ENCODE measurements around the gene EVA1C. TPM values are rescaled to one million over a fixed set of nuclear protein-coding genes. Genes with fewer than 3 reads are reported as not detected.

EVA1C gene
- total RNA-seq, 3 donors from 2014 or later = 30.2 to 69.8 (median 58.5) TPM

DNA sequence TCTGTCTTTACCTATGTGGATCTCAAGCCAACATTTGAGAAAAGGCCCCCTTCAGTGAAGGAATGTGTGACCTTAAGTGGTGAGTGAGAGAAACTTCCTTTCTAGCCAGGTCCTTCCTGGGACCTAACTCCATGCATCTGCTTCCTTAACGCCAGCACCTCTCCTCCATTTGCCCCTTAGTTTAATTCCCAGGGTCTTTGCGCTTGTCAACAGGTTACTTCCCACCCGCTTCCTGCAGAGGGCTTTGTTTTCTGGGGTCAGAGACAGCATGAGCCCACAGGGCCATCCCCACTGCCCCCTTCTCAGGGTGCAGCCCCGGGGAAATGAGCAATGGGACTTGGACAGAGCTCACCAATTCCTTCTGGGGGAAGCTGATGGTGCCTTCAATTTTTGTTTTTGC lies 54.8 kb downstream of the EVA1C start:
- Histone ChIP-seq H3K27ac (no peak overlapping the region), H3K9me3 (no peaks in the 10 kb centered on the region), H3K36me3 (no peaks in the 10 kb centered on the region), H3K4me1 (peaks cover 0 to 11% of the 10 kb centered on the region in 2 donors), H3K4me3 (no peak overlapping the region), H3K27me3 (no peaks in the 10 kb centered on the region)
- TF ChIP-seq, protein P1, sequence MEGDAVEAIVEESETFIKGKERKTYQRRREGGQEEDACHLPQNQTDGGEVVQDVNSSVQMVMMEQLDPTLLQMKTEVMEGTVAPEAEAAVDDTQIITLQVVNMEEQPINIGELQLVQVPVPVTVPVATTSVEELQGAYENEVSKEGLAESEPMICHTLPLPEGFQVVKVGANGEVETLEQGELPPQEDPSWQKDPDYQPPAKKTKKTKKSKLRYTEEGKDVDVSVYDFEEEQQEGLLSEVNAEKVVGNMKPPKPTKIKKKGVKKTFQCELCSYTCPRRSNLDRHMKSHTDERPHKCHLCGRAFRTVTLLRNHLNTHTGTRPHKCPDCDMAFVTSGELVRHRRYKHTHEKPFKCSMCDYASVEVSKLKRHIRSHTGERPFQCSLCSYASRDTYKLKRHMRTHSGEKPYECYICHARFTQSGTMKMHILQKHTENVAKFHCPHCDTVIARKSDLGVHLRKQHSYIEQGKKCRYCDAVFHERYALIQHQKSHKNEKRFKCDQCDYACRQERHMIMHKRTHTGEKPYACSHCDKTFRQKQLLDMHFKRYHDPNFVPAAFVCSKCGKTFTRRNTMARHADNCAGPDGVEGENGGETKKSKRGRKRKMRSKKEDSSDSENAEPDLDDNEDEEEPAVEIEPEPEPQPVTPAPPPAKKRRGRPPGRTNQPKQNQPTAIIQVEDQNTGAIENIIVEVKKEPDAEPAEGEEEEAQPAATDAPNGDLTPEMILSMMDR (IDR thresholded peaks at IDR 0.05) = no peak
- TF ChIP-seq POLR2AphosphoS5 (IDR thresholded peaks at IDR 0.05) (no peak), POLR2A (IDR thresholded peaks at IDR 0.05) (no peak)
- intact Hi-C loops (cut with DNase I; ENCODE audit: low total_unique reads) = no loop called here
- DNase-seq (ENCODE audit: low spot score in 2 of 2) = no peak

DNA sequence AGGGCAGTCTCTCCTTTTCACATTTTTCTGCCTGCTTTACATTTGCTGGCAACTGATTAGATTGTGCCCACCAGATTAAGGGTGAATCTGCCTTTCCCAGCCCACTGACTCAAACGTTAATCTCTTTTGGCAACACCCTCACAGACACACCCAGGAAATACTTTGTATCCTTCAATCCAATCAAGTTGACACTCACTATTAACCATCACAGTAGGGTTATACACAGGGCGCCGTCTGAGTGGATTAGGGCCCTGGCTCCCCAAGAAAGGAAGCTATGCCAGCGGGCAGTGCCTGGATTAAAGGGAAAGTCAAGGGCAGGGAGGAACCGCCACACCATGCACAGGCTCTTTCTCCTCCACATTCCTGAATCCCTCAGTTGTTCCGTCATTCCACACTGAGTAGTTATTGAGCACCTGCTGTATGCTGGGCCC lies 56.2 kb downstream of the EVA1C start:
- TF ChIP-seq, protein P1 (IDR thresholded peaks at IDR 0.05) = no peak
- no peak for TF ChIP-seq POLR2A (IDR thresholded peaks at IDR 0.05)
- TF ChIP-seq POLR2AphosphoS5 (IDR thresholded peaks at IDR 0.05) = no peak
- intact Hi-C loops (cut with DNase I; ENCODE audit: low total_unique reads) = no loop called here
- H3K4me1 ChIP-seq = peaks cover 0 to 11% of the 10 kb centered on the region in 2 donors
- H3K36me3 ChIP-seq = no peaks in the 10 kb centered on the region
- H3K4me3 ChIP-seq = no peak overlapping the region
- no peak for DNase-seq (ENCODE audit: low spot score in 2 of 2)
- H3K27me3 ChIP-seq = no peaks in the 10 kb centered on the region
- no peak overlapping the region for H3K27ac ChIP-seq
- no peaks in the 10 kb centered on the region for H3K9me3 ChIP-seq

DNA sequence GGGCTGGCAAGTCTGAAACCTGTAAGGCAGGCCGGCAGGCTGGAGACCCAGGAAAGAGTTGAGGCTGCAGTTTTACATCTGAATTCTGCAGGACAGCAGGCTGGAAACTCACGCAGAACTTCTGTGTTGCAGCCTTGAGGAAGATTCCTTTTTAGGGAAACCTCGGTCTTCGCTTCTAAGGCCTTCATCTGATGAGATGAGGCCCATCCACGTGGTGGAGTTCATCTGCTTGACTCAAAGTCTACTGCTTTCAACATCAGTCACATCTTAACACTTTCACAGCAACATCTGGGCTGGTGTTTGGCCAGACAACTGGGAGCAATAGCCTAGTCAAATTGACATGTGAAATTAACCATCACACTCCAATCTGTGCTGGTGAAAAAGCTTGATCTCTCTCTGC lies 57.1 kb downstream of the EVA1C start:
- no peak for DNase-seq (ENCODE audit: low spot score in 2 of 2)
- intact Hi-C loops (cut with DNase I; ENCODE audit: low total_unique reads) = no loop called here
- no peaks in the 10 kb centered on the region for H3K27me3 ChIP-seq

DNA sequence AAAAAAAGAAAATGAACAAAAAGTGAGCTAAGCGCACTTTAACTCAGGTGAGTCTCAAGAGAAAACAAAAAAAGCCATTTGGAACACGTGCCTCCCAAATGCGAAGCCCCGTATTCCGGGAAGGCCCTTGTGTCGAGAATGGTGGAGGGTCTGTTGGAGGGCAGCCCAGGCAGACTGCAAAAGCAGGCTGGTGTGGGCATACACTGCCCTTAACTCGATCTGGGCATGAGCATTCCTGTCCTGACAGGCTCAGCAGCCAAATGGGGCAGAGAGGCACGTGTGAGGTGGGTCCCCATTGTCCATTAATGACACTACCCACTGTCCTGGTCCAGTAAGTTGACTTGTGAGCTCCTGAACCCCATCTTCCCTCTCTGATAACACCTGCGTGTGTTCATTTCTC lies 57.7 kb downstream of the EVA1C start:
- Histone ChIP-seq H3K27me3 (no peaks in the 10 kb centered on the region), H3K36me3 (no peaks in the 10 kb centered on the region), H3K27ac (no peak overlapping the region), H3K4me3 (no peak overlapping the region), H3K9me3 (no peaks in the 10 kb centered on the region), H3K4me1 (peaks cover 8 to 10% of the 10 kb centered on the region in 2 donors)
- no peak for TF ChIP-seq POLR2AphosphoS5 (IDR thresholded peaks at IDR 0.05)
- no peak for TF ChIP-seq POLR2A (IDR thresholded peaks at IDR 0.05)
- TF ChIP-seq, protein P1 (IDR thresholded peaks at IDR 0.05) = no peak
- intact Hi-C loops (cut with DNase I; ENCODE audit: low total_unique reads) = no loop called here
- DNase-seq (ENCODE audit: low spot score in 2 of 2) = no peak

More for the DNA sequence above, 57.1 kb downstream of the EVA1C start:
- TF ChIP-seq, protein P1 (IDR thresholded peaks at IDR 0.05) = no peak
- TF ChIP-seq POLR2AphosphoS5 (IDR thresholded peaks at IDR 0.05) (no peak), POLR2A (IDR thresholded peaks at IDR 0.05) (no peak)
- H3K9me3 ChIP-seq = no peaks in the 10 kb centered on the region
- peaks cover 3 to 9% of the 10 kb centered on the region in 2 donors for H3K4me1 ChIP-seq
- no peak overlapping the region for H3K4me3 ChIP-seq
- H3K27ac ChIP-seq = no peak overlapping the region
- H3K36me3 ChIP-seq = no peaks in the 10 kb centered on the region

DNA sequence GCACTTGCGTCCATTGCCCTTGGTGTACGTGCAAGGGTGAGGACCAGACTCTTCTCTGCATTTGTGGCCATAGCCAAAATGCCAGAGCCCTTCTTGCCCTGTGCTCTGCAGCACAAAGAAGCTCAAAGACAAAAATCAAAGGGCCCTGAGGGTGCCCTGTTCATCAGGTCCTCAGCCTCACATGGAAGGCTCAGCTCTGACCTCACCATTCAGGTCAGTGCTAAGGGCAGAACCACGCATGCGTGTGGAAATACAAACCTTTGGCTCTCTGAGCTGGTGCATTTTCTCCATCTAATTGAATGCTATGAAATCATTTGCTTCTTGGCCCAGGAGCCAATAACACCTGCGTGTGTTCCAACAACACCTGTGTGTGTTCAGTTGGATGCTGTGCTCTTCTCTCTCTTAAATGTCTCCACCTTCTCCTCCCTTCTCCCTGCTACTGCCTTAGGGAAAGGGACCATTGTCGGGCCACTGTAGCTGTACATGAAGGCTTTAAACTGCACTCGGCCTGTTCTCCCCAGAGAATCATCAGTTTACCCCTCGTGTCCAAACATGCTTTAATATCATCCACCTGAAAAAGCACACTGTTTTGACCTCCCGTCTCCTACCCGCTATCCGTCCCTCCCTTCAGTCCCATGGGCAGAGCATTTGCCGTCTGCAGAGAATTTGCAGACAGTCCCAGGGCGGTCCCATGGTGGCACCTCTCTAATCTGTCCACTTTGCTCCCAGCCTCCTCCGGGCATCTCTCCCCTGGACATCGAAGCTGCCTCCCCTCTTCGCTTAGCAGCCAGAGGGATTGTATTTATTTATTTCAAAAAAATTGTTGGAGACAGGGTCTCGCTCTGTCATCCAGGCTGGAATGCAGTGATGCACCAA lies 60.6 kb downstream of the EVA1C start:
- H3K27me3 ChIP-seq = no peaks in the 10 kb centered on the region
- H3K4me1 ChIP-seq = peaks cover 8 to 10% of the 10 kb centered on the region in 2 donors
- no peaks in the 10 kb centered on the region for H3K36me3 ChIP-seq
- DNase-seq (ENCODE audit: low spot score in 2 of 2) = no peak
- H3K4me3 ChIP-seq = no peak overlapping the region
- intact Hi-C loops (cut with DNase I; ENCODE audit: low total_unique reads) = no loop called here
- TF ChIP-seq, protein P1 (IDR thresholded peaks at IDR 0.05) = no peak
- TF ChIP-seq POLR2AphosphoS5 (IDR thresholded peaks at IDR 0.05) (no peak), POLR2A (IDR thresholded peaks at IDR 0.05) (no peak)
- H3K27ac ChIP-seq = no peak overlapping the region
- H3K9me3 ChIP-seq = no peaks in the 10 kb centered on the region
